ENCODE data around the gene SH3PXD2A. TPM values are rescaled to one million over a fixed set of nuclear protein-coding genes. Genes with fewer than 3 reads are reported as not detected.

The SH3PXD2A gene
- total RNA-seq, 1 donor, result 3.1 TPM

DNA sequence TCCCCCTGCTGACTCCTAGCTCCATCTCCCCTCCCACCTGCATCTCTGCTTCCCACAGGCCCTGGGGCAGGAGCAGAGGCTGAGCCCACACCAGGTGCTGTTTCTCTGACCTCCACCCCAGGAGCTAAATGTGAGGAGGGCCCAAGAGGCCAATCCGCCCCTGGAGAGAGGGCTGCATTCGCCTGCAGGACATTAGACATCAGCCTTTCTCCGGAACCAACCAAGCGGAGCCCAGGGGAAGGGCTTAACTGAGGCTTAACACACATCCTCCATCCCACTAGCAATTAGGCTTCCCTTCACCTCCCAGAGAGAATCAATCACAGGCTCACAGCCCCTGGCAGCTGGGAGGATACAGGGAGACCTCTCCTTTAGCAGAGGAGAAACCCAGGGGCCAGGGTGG, 50.5 kb downstream of the SH3PXD2A start:
- H3K27me3 ChIP-seq (ENCODE audit: insufficient read depth, low read length), result no peaks in the 10 kb centered on the region
- no peak overlapping the region for H3K4me3 ChIP-seq (ENCODE audit: low read length)
- peaks cover 13% of the 10 kb centered on the region for H3K4me1 ChIP-seq (ENCODE audit: insufficient read depth, low read length)
- H3K9me3 ChIP-seq (ENCODE audit: low read depth, low read length), result no peaks in the 10 kb centered on the region

DNA sequence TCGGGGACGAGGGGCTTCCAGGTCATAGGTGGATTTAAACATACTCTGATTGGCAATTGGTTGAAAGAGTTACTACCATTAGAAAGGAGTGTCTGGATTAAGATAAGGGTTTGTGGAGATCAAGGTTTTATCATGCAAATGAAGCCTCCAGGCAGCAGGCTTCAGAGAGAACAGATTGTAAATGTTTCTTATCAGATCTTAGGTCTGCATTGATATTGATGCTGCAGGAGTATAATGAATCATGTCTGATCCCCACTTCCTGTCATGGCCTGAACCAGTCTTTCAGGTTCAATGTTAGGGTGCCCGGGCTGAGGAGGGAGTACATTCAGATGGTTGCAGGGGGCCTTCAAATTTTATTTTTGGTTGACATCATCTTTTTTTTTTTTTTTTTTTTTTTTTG, 51.4 kb downstream of the SH3PXD2A start:
- H3K27me3 ChIP-seq (ENCODE audit: insufficient read depth, low read length), result no peaks in the 10 kb centered on the region
- H3K4me3 ChIP-seq (ENCODE audit: low read length), result no peak overlapping the region
- H3K4me1 ChIP-seq (ENCODE audit: insufficient read depth, low read length), result peaks cover 14% of the 10 kb centered on the region
- H3K9me3 ChIP-seq (ENCODE audit: low read depth, low read length), result no peaks in the 10 kb centered on the region

DNA sequence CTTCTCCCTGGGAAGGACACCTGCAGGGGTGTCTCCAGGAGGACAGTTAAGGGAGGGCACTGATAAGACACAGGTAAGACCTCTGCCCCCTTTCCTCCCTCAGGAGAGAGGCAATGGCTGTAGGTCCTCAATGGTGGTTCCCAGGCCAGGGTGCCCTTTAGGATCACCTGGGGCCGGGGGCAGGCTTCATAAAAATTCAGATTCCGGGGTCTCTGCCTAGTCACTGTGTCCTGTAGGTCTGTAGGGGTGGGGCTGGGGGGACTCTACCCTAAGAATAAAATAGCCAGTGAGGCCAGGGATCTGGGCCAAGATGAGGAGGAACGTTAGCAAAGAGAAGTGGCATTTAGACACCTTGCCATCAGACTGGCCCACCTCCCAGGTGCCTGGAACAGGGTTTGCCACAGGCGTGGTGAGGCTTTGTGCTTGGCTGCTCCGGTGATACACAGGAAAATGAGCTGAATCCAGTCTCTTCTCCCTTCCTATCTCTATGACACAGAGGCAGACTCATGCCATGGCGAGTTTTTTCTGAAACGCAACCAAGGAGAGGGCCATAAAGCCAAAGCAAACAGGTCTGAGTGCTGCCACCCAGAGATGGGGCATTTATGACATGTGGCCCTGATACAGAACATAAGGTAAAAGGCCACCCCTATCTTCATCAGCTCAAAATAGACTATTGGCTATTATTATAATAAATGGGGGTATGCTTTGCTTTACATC, 52.6 kb downstream of the SH3PXD2A start:
- Histone ChIP-seq H3K9me3 (ENCODE audit: low read depth, low read length) (no peaks in the 10 kb centered on the region), H3K4me1 (ENCODE audit: insufficient read depth, low read length) (peaks cover 14% of the 10 kb centered on the region), H3K4me3 (ENCODE audit: low read length) (no peak overlapping the region), H3K27me3 (ENCODE audit: insufficient read depth, low read length) (no peaks in the 10 kb centered on the region)

DNA sequence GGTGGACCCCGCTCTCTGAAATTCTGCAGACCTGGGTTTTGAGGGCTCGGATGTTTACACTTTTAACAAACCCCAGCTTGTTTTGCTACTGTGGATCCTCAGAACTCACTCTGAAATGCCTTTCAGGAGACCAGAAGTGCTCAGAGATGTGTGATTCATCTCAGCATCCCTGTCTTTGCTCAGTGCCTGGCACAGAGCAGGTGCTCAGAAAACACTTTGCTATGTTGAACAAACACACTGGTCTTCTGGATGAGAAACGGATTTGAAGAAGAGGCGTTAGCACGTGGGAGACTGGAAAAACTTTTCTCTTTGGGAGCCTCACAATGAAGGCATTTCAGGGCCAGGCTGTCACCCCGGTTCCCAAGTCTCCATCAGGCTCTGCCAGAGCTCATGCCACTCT, 53.3 kb downstream of the SH3PXD2A start:
- H3K9me3 ChIP-seq (ENCODE audit: low read depth, low read length), result no peaks in the 10 kb centered on the region
- H3K27me3 ChIP-seq (ENCODE audit: insufficient read depth, low read length), result no peaks in the 10 kb centered on the region
- H3K4me1 ChIP-seq (ENCODE audit: insufficient read depth, low read length), result peaks cover 14% of the 10 kb centered on the region
- H3K4me3 ChIP-seq (ENCODE audit: low read length), result no peak overlapping the region

DNA sequence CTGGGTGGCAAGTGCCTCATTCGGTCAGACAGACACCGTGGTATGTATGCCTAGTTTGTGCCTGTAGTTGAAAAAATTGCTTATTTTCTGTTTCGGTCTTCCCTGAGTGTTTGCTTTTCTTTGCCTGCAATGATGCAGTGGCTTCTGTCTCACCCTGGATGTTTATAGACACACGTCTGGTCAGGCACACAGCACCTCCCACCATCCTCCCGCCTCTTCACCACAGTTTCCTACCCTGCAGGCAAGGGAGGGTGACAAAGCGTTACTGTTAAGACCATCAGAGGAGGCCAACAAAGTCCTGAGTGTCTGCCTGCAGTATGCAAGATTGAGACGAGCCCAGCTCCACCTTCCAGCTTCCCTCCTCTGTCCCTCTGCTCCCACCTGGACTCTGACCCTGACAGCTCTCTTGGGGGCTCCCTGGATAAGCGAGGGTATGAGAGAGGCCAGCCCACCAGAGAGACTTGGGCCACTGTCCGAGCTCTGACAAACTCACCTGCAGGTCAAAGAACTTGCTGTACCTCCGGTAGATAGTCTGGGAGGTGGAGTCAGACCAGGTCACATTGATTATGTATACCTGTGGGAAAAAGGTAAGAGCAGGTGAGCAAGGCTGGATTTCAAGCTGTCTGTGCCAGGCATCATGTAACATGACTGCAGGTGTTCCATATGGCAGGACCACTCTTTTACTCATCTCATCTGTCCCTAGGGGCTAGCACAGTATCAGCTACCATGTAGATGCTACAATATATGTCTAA, 54.4 kb downstream of the SH3PXD2A start:
- no peaks in the 10 kb centered on the region for H3K27me3 ChIP-seq (ENCODE audit: insufficient read depth, low read length)
- H3K9me3 ChIP-seq (ENCODE audit: low read depth, low read length), result no peaks in the 10 kb centered on the region
- no peak overlapping the region for H3K4me3 ChIP-seq (ENCODE audit: low read length)
- peaks cover 14% of the 10 kb centered on the region for H3K4me1 ChIP-seq (ENCODE audit: insufficient read depth, low read length)

DNA sequence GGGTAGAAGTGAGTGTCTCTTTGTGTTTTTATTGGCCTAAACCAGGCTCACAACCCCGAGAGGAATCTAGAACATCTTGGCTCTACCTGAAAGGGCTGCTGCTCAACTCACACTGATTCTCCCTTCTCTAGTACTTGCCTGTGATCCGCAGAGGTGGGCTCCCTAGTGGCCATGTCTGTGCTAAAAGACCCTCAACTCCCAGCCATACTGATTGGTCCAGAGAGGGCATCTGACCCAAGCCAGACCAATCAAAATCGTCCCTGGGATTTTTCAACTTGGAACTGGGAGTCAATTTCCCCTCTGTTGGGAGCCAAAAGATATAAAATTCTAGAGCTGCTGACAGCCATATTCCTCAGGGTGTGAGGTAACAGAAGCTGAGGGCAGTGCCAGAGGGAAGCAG, 55.3 kb downstream of the SH3PXD2A start:
- Histone ChIP-seq H3K4me3 (ENCODE audit: low read length) (no peak overlapping the region), H3K9me3 (ENCODE audit: low read depth, low read length) (no peaks in the 10 kb centered on the region), H3K27me3 (ENCODE audit: insufficient read depth, low read length) (no peaks in the 10 kb centered on the region), H3K4me1 (ENCODE audit: insufficient read depth, low read length) (peaks cover 14% of the 10 kb centered on the region)

DNA sequence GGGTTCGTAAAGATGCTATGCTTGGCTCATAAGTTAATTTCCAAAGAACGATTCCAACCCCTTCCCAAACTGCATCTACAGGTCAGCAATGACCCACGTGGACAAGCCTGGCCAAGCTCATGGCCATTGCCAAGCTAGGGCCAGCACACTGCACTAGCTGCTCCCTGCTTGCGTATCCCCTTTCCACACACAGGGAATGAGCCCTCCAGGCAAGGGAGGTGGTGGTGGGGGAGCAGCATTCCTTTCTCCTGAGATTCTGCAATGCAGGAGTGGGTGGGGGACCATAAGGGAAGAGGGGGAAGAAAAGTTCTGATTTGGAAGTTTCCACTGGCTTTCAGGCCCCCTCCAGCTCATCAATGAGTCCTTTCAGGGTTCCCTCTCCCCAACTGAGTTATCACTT, 56.0 kb downstream of the SH3PXD2A start:
- no peaks in the 10 kb centered on the region for H3K27me3 ChIP-seq (ENCODE audit: insufficient read depth, low read length)

DNA sequence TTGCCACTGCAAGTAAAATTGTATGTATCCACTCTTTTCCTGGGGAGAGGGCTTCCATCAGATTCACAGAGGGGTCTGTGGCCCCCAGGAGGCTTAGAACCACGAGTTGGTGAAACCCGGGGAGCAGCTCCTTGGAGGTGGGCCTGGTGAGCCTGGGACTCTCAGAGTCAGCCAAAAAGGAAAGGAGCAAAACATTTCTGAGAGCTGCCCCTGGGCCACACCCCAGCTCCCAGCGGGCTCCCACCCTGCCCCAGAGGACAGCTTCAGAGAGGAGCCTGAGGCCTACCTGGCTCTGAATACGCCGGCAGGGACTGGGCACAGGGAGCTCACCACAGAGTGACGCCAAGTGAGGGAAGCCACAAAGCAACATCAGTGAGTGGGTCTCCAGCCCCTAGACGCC, 56.9 kb downstream of the SH3PXD2A start:
- H3K27me3 ChIP-seq (ENCODE audit: insufficient read depth, low read length), result no peaks in the 10 kb centered on the region
- peaks cover 14% of the 10 kb centered on the region for H3K4me1 ChIP-seq (ENCODE audit: insufficient read depth, low read length)
- H3K4me3 ChIP-seq (ENCODE audit: low read length), result no peak overlapping the region
- H3K9me3 ChIP-seq (ENCODE audit: low read depth, low read length), result no peaks in the 10 kb centered on the region

More for the DNA sequence above, 56.0 kb downstream of the SH3PXD2A start:
- no peaks in the 10 kb centered on the region for H3K9me3 ChIP-seq (ENCODE audit: low read depth, low read length)
- H3K4me3 ChIP-seq (ENCODE audit: low read length), result no peak overlapping the region
- H3K4me1 ChIP-seq (ENCODE audit: insufficient read depth, low read length), result peaks cover 14% of the 10 kb centered on the region

DNA sequence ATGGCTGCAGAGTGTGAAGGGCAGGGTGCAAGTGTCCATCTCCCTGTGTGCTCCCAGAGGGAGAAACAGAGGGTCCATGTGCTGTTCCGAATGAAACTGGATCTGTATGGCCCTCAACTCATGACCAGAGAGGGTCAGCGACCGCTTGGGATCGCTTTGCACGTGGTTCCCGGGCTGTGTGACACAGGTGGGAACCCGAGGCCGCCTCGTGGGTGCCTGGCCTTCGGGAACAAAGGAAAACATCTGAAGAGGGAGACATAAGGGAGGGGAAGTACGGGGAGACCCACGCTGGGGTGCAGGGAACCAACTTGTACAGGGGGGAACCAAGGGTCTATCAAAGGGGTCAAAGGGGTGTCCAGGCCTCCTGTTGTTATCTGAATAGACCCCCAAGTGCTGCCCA, 57.5 kb downstream of the SH3PXD2A start:
- Histone ChIP-seq H3K4me1 (ENCODE audit: insufficient read depth, low read length) (peaks cover 14% of the 10 kb centered on the region), H3K9me3 (ENCODE audit: low read depth, low read length) (no peaks in the 10 kb centered on the region), H3K27me3 (ENCODE audit: insufficient read depth, low read length) (no peaks in the 10 kb centered on the region), H3K4me3 (ENCODE audit: low read length) (no peak overlapping the region)

DNA sequence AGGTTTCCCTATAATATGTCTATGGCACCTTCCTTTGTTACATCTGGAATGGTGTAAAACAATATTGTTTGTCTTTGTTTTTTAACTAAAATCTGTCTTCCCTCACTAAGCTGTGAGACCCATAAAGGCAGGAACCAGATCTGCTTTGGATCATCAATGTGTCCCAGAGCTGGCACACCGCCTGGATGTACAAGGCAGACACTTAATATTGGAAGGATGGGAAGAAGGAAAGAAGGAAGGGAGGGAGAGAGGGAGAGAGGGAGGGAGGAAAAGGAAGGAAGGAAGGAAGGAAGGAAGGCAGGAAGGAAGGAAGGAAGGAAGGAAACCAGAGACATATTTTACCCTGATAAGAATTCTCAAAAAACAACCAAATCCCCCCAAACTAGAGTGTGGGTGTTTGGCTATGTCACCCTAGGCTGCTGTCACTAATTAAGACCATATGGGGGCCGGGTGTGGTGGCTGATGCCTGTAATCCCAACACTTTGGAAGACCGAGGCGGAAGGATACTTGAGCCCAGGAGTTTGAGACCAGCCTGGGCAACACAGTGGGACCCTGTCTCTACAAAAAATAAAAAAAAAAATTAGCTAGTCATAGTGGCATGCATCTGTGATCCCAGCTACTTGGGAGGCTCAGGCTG, 59.6 kb downstream of the SH3PXD2A start:
- no peaks in the 10 kb centered on the region for H3K27me3 ChIP-seq (ENCODE audit: insufficient read depth, low read length)
- no peaks in the 10 kb centered on the region for H3K9me3 ChIP-seq (ENCODE audit: low read depth, low read length)
- no peak overlapping the region for H3K4me3 ChIP-seq (ENCODE audit: low read length)
- peaks cover 10% of the 10 kb centered on the region for H3K4me1 ChIP-seq (ENCODE audit: insufficient read depth, low read length)

DNA sequence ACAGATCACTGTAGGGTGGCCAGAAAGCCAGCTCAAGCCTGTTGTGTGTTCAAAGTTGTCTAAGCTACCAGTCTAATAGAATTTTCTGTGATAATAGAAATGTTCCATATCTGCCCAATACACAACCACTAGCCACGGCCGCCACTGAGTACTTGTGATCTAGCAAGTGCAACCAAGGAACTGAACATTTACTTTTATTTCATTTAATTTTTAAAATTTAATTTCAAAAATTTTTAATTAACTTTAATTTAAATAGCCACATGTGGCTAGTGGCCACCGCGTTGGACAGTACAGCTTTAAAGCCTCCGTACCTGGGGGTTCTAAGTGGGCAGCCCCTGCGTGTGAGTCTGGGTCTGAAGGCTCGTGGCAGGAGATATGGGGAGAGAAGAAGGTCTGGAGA, 60.4 kb downstream of the SH3PXD2A start:
- H3K4me3 ChIP-seq (ENCODE audit: low read length), result no peak overlapping the region
- no peaks in the 10 kb centered on the region for H3K9me3 ChIP-seq (ENCODE audit: low read depth, low read length)
- H3K27me3 ChIP-seq (ENCODE audit: insufficient read depth, low read length), result no peaks in the 10 kb centered on the region
- H3K4me1 ChIP-seq (ENCODE audit: insufficient read depth, low read length), result peaks cover 3% of the 10 kb centered on the region

DNA sequence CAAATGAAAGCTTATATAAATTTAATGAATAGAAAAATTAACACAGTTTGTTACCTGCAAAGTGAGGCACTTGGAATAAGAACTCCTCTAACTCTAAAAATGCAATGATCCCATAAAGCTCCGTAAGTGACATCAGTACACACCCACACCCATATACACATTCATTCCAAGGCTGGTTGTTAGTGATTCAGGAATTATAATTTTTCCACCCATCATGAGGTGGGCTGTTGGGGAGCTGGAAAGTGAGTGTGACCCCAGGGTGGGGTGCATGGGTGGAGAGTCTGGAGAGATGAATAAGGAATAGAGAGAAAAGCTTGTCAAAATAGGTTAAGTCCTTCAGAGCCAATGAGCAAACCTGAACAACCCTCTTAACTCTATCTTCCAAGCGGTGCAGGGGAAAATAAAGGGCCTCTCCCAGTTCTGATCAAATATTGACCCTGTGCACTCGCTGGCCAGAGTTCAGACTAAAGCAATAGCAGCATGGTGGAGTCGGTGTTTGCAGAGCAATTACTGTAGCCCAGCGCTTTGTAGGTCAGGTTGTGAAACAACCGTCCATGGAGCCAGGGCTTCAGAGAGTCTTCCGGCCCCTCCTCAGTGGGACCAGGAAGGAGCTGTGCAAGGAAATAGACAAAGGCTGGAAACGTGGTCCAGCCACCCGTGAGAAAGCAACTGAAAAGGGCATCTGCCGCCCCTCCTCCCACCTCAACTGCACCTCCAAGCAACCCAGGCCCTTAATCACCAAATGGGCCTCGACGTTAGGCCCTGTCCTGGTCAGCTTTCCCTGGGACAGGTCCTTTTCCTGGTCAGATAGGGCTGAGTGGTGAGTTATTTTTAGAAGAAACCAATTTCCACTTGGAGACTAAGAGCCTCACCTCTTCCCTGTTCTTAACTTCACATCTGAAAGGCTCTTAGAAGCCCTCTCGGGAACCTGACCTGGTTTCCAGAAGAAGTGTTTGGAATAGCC, 61.2 kb downstream of the SH3PXD2A start:
- no peak overlapping the region for H3K4me3 ChIP-seq (ENCODE audit: low read length)
- H3K27me3 ChIP-seq (ENCODE audit: insufficient read depth, low read length), result no peaks in the 10 kb centered on the region
- H3K4me1 ChIP-seq (ENCODE audit: insufficient read depth, low read length), result no peaks in the 10 kb centered on the region
- no peaks in the 10 kb centered on the region for H3K9me3 ChIP-seq (ENCODE audit: low read depth, low read length)

DNA sequence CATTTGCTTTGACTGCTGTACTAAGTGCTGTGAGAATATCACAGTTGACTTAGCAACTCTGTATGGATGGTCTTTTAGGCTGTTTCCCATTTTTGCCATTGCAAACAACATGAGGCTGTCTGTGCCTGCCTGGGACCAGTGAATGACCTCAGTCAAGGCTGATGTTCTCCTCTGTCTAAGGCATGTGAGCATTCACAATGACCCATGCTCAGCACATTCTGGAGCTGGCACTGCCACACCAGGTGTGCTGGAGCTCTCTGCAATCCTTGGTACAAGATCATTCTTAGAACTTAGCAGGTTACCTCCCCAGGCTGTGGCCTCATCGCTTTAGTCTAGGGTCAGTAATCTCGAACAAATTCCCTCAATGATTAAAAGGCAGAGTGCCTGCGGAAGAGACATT, 61.9 kb downstream of the SH3PXD2A start:
- Histone ChIP-seq H3K4me3 (ENCODE audit: low read length) (no peak overlapping the region), H3K9me3 (ENCODE audit: low read depth, low read length) (no peaks in the 10 kb centered on the region), H3K27me3 (ENCODE audit: insufficient read depth, low read length) (no peaks in the 10 kb centered on the region), H3K4me1 (ENCODE audit: insufficient read depth, low read length) (no peaks in the 10 kb centered on the region)

DNA sequence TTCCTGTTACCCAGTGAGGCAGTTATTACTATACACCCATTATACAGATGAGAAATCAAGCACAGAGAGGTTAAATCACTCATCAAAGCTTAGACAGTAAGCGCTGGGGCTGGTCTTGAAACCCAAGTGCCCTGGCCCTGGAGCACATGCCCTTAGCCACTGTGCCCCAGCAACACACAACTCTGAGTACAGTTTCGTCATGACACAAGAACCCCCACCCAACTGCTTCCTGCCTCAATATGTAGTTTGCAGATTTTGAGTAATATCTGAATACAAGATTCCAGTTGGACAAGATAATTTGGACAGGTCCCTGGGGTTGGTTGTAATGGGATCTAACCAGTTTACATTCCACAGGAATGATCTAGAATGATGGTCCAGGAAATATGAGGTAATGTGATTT, 62.8 kb downstream of the SH3PXD2A start:
- H3K27me3 ChIP-seq (ENCODE audit: insufficient read depth, low read length), result no peaks in the 10 kb centered on the region
- no peaks in the 10 kb centered on the region for H3K9me3 ChIP-seq (ENCODE audit: low read depth, low read length)
- H3K4me1 ChIP-seq (ENCODE audit: insufficient read depth, low read length), result no peaks in the 10 kb centered on the region
- no peak overlapping the region for H3K4me3 ChIP-seq (ENCODE audit: low read length)

DNA sequence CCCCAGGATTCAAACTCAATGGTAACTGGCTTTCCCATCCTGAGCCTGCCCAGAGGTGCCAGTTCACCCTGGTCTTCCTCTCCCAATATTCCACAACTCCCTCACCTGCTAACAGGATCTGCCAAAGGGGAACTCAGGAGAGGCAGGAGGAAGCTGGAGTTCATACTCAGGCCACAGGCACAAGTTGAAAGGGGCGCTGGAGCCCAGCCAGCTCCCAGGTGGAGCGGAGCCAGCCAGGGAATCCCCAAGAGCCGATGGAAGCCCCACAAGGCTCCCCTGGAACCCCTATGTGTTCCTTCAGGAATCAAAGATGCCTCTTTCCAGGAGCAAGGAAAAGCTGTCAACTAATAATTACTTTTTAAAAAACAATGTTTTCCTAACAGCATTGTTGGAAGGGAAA, 63.5 kb downstream of the SH3PXD2A start:
- Histone ChIP-seq H3K4me3 (ENCODE audit: low read length) (no peak overlapping the region), H3K27me3 (ENCODE audit: insufficient read depth, low read length) (no peaks in the 10 kb centered on the region), H3K9me3 (ENCODE audit: low read depth, low read length) (no peaks in the 10 kb centered on the region), H3K4me1 (ENCODE audit: insufficient read depth, low read length) (no peaks in the 10 kb centered on the region)

Data from mononuclear cell (primary cell).